NK-92 (cell line): ENCODE measurements around the gene PCCB.
"Not testable (repeated sequence)": the region's sequence is repeated elsewhere in the genome, so short reads cannot be mapped to it uniquely, and the experiment has no call there.

Source experiments
- DNase-seq: peaks from one replicate; lab custom pipeline; 2025; ENCODE audit not compliant: unreplicated experiment; lab: John Stamatoyannopoulos, UW

The PCCB gene

GRCh38 chr3:136311968-136312367, 61.8 kb downstream of the PCCB start:
- DNase-seq = no peak

- DNase-seq = no peak
Measured at GRCh38 chr3:136326316-136326715, 76.2 kb downstream of the PCCB start.

GRCh38 chr3:136327671-136328070, 77.5 kb downstream of the PCCB start:
- no peak for DNase-seq

GRCh38 chr3:136329593-136329992, 79.5 kb downstream of the PCCB start:
- no peak for DNase-seq

- no peak for DNase-seq
Measured at GRCh38 chr3:136330900-136331299, 80.8 kb downstream of the PCCB start.

GRCh38 chr3:136332302-136332701, 82.2 kb downstream of the PCCB start:
- DNase-seq = no peak

GRCh38 chr3:136332776-136333175, 82.6 kb downstream of the PCCB start:
- no peak for DNase-seq

- no peak for DNase-seq
Measured at GRCh38 chr3:136334209-136334608, 84.1 kb downstream of the PCCB start.

- not testable (repeated sequence) for DNase-seq
Measured at GRCh38 chr3:136334726-136335125, 84.6 kb downstream of the PCCB start.

- no peak for DNase-seq
Measured at GRCh38 chr3:136336329-136337100, 86.4 kb downstream of the PCCB start.

- DNase-seq = no peak
Measured at GRCh38 chr3:136343446-136343845, 93.3 kb downstream of the PCCB start.

GRCh38 chr3:136343873-136344555, 93.9 kb downstream of the PCCB start:
- no peak for DNase-seq

- DNase-seq = no peak
Measured at GRCh38 chr3:136346486-136346885, 96.3 kb downstream of the PCCB start.

GRCh38 chr3:136350132-136350531, 100.0 kb downstream of the PCCB start:
- no peak for DNase-seq

GRCh38 chr3:136350557-136350956, 100.4 kb downstream of the PCCB start:
- DNase-seq = no peak

- no peak for DNase-seq
Measured at GRCh38 chr3:136351351-136351750, 101.2 kb downstream of the PCCB start.

- DNase-seq = no peak
Measured at GRCh38 chr3:136351905-136352304, 101.8 kb downstream of the PCCB start.

- DNase-seq = no peak
Measured at GRCh38 chr3:136353461-136353860, 103.3 kb downstream of the PCCB start.

GRCh38 chr3:136366289-136366688, 116.1 kb downstream of the PCCB start:
- no peak for DNase-seq

GRCh38 chr3:136375800-136376199, 125.7 kb downstream of the PCCB start:
- DNase-seq = not testable (repeated sequence)

GRCh38 chr3:136377508-136377907, 127.4 kb downstream of the PCCB start:
- no peak for DNase-seq

- DNase-seq = no peak
Measured at GRCh38 chr3:136378011-136378410, 127.9 kb downstream of the PCCB start.
